GM23338 (cell line): ENCODE results near the gene MUC5B. TPM values are rescaled to one million over a fixed set of nuclear protein-coding genes. Genes with fewer than 3 reads are reported as not detected.

ENCODE experiments used
- ATAC-seq: fragments of 200-7000 bp; cut with Tn5 transposase; 3 replicates; pipeline ENCODE4 v1.9.1; 2020
- DNase-seq: peaks from one replicate; pipeline ENCODE4 v3.0.0-alpha.2; 2015; ENCODE audit warnings: low spot score
- H2AFZ ChIP-seq: fragments of 200-600 bp; sonication (generic); 2 replicates; pipeline ENCODE4 v1.8.0; 2016; ENCODE audit warnings: antibody characterized with exemption, mild to moderate bottlenecking, moderate library complexity
- H3F3A ChIP-seq: fragments of 200-600 bp; sonication (generic); replicated peaks from 2 replicates; pipeline ENCODE4 v1.8.0; 2017; ENCODE audit warnings: antibody characterized with exemption, mixed run types, low read depth
- H3K27ac ChIP-seq: fragments of 200-600 bp; sonication (generic); 2 replicates; pipeline ENCODE4 v1.6.1; 2016; ENCODE audit warnings: low read depth
- H3K27me3 ChIP-seq: fragments of 200-600 bp; sonication (generic); 2 replicates; pipeline ENCODE4 v1.8.0; 2016; ENCODE audit warnings: mild to moderate bottlenecking, mixed run types, moderate library complexity; ENCODE audit not compliant: insufficient read depth
- H3K36me3 ChIP-seq: fragments of 200-600 bp; sonication (generic); 2 replicates; pipeline ENCODE4 v1.8.0; 2016; ENCODE audit warnings: mild to moderate bottlenecking; ENCODE audit not compliant: insufficient read depth
- H3K4me1 ChIP-seq: fragments of 200-600 bp; sonication (generic); 2 replicates; pipeline ENCODE4 v1.8.0; 2016; ENCODE audit warnings: mild to moderate bottlenecking, moderate library complexity; ENCODE audit not compliant: insufficient read depth
- H3K4me2 ChIP-seq: fragments of 200-600 bp; sonication (generic); 2 replicates; pipeline ENCODE4 v1.7.1; 2017; ENCODE audit warnings: mixed run types
- H3K4me3 ChIP-seq: fragments of 200-600 bp; sonication (generic); 2 replicates; pipeline ENCODE4 v1.6.1; 2016; ENCODE audit warnings: mixed run types
- H3K79me2 ChIP-seq: fragments of 200-600 bp; sonication (generic); replicated peaks from 2 replicates; pipeline ENCODE4 v1.8.0; 2017; ENCODE audit warnings: mild to moderate bottlenecking; ENCODE audit not compliant: insufficient read depth
- H3K9me2 ChIP-seq: fragments of 200-600 bp; sonication (generic); 2 replicates; pipeline ENCODE4 v1.8.0; 2017; ENCODE audit not compliant: insufficient read depth
- H4K20me1 ChIP-seq: fragments of 200-600 bp; sonication (generic); replicated peaks from 2 replicates; pipeline ENCODE4 v1.8.0; 2017; ENCODE audit warnings: mild to moderate bottlenecking; ENCODE audit not compliant: insufficient read depth
- H3K27ac Mint-ChIP-seq: 2 replicates; pipeline ENCODE4 v1.8.0; 2020; ENCODE audit warnings: inconsistent platforms, mild to moderate bottlenecking, moderate library complexity, mixed read lengths
- H3K27me3 Mint-ChIP-seq: 3 replicates; pipeline ENCODE4 v1.8.0; 2022; ENCODE audit warnings: low read depth, mild to moderate bottlenecking, moderate library complexity, mixed read lengths, inconsistent platforms; ENCODE audit not compliant: insufficient read depth, poor library complexity
- H3K36me3 Mint-ChIP-seq: 3 replicates; pipeline ENCODE4 v1.8.0; 2021; ENCODE audit warnings: low read depth, mild to moderate bottlenecking, inconsistent platforms, moderate library complexity, mixed read lengths
- H3K4me1 Mint-ChIP-seq: 3 replicates; pipeline ENCODE4 v1.8.0; 2020; ENCODE audit warnings: mild to moderate bottlenecking, inconsistent platforms, mixed read lengths
- H3K4me3 Mint-ChIP-seq: 3 replicates; pipeline ENCODE4 v1.8.0; 2021; ENCODE audit warnings: moderate library complexity, mild to moderate bottlenecking, inconsistent platforms, mixed read lengths
- H3K9me3 Mint-ChIP-seq: 3 replicates; pipeline ENCODE4 v1.8.0; 2020; ENCODE audit warnings: moderate library complexity, mild to moderate bottlenecking, inconsistent platforms, mixed read lengths
- CREB1 ChIP-seq: fragments of 250-450 bp; sonication (Bioruptor Pico); IDR thresholded peaks from 2 replicates; pipeline ENCODE4 v1.5.0; 2020; ENCODE audit warnings: low read depth, mild to moderate bottlenecking, moderate library complexity
- EZH2 ChIP-seq: fragments of 200-600 bp; sonication (generic); IDR thresholded peaks from one replicate; pipeline ENCODE4 v1.8.0; 2017; ENCODE audit warnings: antibody characterized with exemption, mild to moderate bottlenecking, low read depth; ENCODE audit not compliant: unreplicated experiment
- EZH2phosphoT487 ChIP-seq: fragments of 200-600 bp; sonication (generic); IDR thresholded peaks from one replicate; pipeline ENCODE4 v1.8.1; 2018; ENCODE audit warnings: antibody characterized with exemption; ENCODE audit not compliant: unreplicated experiment
- JUNB ChIP-seq: IDR thresholded peaks from one replicate; pipeline ENCODE4 v1.6.1; 2016; ENCODE audit warnings: antibody characterized with exemption; ENCODE audit not compliant: unreplicated experiment
- NANOG ChIP-seq: IDR thresholded peaks from 2 replicates; pipeline ENCODE4 v1.6.1; 2016; ENCODE audit warnings: antibody characterized with exemption, borderline replicate concordance
- POLR2AphosphoS5 ChIP-seq: IDR thresholded peaks from 2 replicates; pipeline ENCODE4 v1.6.1; 2016; ENCODE audit warnings: antibody characterized with exemption, low read depth
- STAT1 ChIP-seq: IDR thresholded peaks from one replicate; pipeline ENCODE4 v1.6.1; 2016; ENCODE audit warnings: antibody characterized with exemption; ENCODE audit not compliant: unreplicated experiment
- ZNF114 ChIP-seq: fragments of 250-450 bp; sonication (Bioruptor Pico); IDR thresholded peaks from 2 replicates; pipeline ENCODE4 v1.5.0; 2020; ENCODE audit warnings: mild to moderate bottlenecking, moderate library complexity
- ZNF331 ChIP-seq: fragments of 250-450 bp; sonication (Bioruptor Pico); IDR thresholded peaks from 2 replicates; pipeline ENCODE4 v1.5.0; 2020; ENCODE audit warnings: low read depth, mild to moderate bottlenecking, moderate library complexity
- polyA plus RNA-seq: library from polyadenylated mRNA; unstranded; fragments of >200 nt; fragmentation: Nextera tagmentation; extraction: Ambion mirVana; gene quantifications from 2 replicates; pipeline ENCODE4 v1.2.1, GENCODE V29; 2016
- total RNA-seq: library from RNA; depleted of rRNA; stranded (reverse); fragments of >200 nt; shearing (Covaris generic); gene quantifications from 2 replicates; pipeline ENCODE4 v1.2.3, GENCODE V29; 2014
- TF ChIP-seq, protein P1 (sequence below): fragments of 250-450 bp; sonication (Bioruptor Pico); IDR thresholded peaks from 2 replicates; pipeline ENCODE4 v1.5.0; 2020; ENCODE audit warnings: mild to moderate bottlenecking, moderate library complexity
- TF ChIP-seq, protein P2 (sequence below): IDR thresholded peaks from 2 replicates; pipeline ENCODE4 v1.6.1; 2016; ENCODE audit warnings: antibody characterized with exemption
- TF ChIP-seq, protein P3 (sequence below), 2 experiments: fragments of 200-600 bp in 1 of 2; sonication (generic) in 1 of 2; conservative IDR thresholded peaks; 2 replicates each; pipeline versions ENCODE4 v1.5.1 to v1.6.1; 2016 to 2017; ENCODE audit warnings: antibody characterized with exemption in 2 of 2, low read depth in 2 of 2, mild to moderate bottlenecking in 2 of 2, moderate library complexity in 1 of 2

MUC5B gene
- total and polyA plus RNA-seq, 2 experiments from 2014 or later, result 0.18 to 0.90 TPM

GRCh38 chr11:1259076-1259461 lies 36.2 kb downstream of the MUC5B start (continued):
- TF ChIP-seq, protein P1, sequence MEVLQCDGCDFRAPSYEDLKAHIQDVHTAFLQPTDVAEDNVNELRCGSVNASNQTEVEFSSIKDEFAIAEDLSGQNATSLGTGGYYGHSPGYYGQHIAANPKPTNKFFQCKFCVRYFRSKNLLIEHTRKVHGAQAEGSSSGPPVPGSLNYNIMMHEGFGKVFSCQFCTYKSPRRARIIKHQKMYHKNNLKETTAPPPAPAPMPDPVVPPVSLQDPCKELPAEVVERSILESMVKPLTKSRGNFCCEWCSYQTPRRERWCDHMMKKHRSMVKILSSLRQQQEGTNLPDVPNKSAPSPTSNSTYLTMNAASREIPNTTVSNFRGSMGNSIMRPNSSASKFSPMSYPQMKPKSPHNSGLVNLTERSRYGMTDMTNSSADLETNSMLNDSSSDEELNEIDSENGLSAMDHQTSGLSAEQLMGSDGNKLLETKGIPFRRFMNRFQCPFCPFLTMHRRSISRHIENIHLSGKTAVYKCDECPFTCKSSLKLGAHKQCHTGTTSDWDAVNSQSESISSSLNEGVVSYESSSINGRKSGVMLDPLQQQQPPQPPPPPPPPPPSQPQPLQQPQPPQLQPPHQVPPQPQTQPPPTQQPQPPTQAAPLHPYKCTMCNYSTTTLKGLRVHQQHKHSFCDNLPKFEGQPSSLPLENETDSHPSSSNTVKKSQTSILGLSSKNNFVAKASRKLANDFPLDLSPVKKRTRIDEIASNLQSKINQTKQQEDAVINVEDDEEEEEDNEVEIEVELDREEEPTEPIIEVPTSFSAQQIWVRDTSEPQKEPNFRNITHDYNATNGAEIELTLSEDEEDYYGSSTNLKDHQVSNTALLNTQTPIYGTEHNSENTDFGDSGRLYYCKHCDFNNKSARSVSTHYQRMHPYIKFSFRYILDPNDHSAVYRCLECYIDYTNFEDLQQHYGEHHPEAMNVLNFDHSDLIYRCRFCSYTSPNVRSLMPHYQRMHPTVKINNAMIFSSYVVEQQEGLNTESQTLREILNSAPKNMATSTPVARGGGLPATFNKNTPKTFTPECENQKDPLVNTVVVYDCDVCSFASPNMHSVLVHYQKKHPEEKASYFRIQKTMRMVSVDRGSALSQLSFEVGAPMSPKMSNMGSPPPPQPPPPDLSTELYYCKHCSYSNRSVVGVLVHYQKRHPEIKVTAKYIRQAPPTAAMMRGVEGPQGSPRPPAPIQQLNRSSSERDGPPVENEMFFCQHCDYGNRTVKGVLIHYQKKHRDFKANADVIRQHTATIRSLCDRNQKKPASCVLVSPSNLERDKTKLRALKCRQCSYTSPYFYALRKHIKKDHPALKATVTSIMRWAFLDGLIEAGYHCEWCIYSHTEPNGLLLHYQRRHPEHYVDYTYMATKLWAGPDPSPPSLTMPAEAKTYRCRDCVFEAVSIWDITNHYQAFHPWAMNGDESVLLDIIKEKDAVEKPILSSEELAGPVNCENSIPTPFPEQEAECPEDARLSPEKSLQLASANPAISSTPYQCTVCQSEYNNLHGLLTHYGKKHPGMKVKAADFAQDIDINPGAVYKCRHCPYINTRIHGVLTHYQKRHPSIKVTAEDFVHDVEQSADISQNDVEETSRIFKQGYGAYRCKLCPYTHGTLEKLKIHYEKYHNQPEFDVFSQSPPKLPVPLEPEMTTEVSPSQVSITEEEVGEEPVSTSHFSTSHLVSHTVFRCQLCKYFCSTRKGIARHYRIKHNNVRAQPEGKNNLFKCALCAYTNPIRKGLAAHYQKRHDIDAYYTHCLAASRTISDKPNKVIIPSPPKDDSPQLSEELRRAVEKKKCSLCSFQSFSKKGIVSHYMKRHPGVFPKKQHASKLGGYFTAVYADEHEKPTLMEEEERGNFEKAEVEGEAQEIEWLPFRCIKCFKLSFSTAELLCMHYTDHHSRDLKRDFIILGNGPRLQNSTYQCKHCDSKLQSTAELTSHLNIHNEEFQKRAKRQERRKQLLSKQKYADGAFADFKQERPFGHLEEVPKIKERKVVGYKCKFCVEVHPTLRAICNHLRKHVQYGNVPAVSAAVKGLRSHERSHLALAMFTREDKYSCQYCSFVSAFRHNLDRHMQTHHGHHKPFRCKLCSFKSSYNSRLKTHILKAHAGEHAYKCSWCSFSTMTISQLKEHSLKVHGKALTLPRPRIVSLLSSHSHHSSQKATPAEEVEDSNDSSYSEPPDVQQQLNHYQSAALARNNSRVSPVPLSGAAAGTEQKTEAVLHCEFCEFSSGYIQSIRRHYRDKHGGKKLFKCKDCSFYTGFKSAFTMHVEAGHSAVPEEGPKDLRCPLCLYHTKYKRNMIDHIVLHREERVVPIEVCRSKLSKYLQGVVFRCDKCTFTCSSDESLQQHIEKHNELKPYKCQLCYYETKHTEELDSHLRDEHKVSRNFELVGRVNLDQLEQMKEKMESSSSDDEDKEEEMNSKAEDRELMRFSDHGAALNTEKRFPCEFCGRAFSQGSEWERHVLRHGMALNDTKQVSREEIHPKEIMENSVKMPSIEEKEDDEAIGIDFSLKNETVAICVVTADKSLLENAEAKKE (CRISPR knock-in tag), result no peak
- TF ChIP-seq ZNF114 (no peak), POLR2AphosphoS5 (no peak), STAT1 (no peak), NANOG (no peak), EZH2phosphoT487 (no peak), CREB1 (CRISPR knock-in tag) (no peak)
- TF ChIP-seq, protein P2, sequence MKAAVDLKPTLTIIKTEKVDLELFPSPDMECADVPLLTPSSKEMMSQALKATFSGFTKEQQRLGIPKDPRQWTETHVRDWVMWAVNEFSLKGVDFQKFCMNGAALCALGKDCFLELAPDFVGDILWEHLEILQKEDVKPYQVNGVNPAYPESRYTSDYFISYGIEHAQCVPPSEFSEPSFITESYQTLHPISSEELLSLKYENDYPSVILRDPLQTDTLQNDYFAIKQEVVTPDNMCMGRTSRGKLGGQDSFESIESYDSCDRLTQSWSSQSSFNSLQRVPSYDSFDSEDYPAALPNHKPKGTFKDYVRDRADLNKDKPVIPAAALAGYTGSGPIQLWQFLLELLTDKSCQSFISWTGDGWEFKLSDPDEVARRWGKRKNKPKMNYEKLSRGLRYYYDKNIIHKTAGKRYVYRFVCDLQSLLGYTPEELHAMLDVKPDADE, result no peak

DNA sequence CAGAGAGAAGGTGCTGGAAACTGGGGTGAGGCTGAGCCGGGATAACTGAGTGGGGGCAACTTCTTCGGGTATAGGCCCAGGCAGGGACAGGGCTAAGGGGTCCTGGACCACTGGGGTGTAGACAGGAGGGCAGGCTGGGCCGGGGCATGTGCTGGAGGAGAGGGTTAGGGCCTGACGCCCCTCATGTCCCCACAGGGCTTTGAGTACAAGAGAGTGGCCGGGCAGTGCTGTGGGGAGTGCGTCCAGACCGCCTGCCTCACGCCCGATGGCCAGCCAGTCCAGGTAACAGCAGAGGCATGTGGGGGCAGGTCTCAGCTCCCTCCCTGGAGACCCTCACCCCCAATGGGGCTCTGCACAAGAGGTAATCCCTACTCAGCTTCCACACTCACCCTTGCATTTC lies 36.7 kb downstream of the MUC5B start:
- H3K27me3 Mint-ChIP-seq, result peaks cover 8% of the 10 kb centered on the region
- DNase-seq, result no peak
- no peak for TF ChIP-seq STAT1
- TF ChIP-seq, protein P3, sequence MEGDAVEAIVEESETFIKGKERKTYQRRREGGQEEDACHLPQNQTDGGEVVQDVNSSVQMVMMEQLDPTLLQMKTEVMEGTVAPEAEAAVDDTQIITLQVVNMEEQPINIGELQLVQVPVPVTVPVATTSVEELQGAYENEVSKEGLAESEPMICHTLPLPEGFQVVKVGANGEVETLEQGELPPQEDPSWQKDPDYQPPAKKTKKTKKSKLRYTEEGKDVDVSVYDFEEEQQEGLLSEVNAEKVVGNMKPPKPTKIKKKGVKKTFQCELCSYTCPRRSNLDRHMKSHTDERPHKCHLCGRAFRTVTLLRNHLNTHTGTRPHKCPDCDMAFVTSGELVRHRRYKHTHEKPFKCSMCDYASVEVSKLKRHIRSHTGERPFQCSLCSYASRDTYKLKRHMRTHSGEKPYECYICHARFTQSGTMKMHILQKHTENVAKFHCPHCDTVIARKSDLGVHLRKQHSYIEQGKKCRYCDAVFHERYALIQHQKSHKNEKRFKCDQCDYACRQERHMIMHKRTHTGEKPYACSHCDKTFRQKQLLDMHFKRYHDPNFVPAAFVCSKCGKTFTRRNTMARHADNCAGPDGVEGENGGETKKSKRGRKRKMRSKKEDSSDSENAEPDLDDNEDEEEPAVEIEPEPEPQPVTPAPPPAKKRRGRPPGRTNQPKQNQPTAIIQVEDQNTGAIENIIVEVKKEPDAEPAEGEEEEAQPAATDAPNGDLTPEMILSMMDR (conservative IDR thresholded peaks at IDR 0.05; ENCODE audit: low read depth in 2 of 2), result no peak
- TF ChIP-seq EZH2phosphoT487, result no peak
- no peak for TF ChIP-seq ZNF331 (CRISPR knock-in tag)
- TF ChIP-seq EZH2, result no peak
- no peak for TF ChIP-seq JUNB
- no peak for TF ChIP-seq ZNF114
- no peak for TF ChIP-seq NANOG
- TF ChIP-seq, protein P2, result no peak

More for the DNA sequence above, 36.7 kb downstream of the MUC5B start:
- H3K36me3 Mint-ChIP-seq, result peaks cover 3% of the 10 kb centered on the region
- Histone ChIP-seq H3K4me3 (no peak overlapping the region), H4K20me1 (no peaks in the 10 kb centered on the region), H3K27ac (no peak overlapping the region), H3K9me2 (no peaks in the 10 kb centered on the region), H3K4me1 (no peaks in the 10 kb centered on the region; the same call in 1 of the 2 replicates), H3K79me2 (no peaks in the 10 kb centered on the region), H3K4me2 (no peak overlapping the region), H3F3A (no peaks in the 10 kb centered on the region), H3K27me3 (no peaks in the 10 kb centered on the region), H3K36me3 (no peaks in the 10 kb centered on the region), H2AFZ (no peak overlapping the region)
- no peak overlapping the region for H3K27ac Mint-ChIP-seq
- peaks cover 6% of the 10 kb centered on the region for H3K9me3 Mint-ChIP-seq
- no peak for ATAC-seq
- peaks cover 2% of the 10 kb centered on the region; the same call in 2 of the 3 replicates for H3K4me1 Mint-ChIP-seq
- no peak overlapping the region for H3K4me3 Mint-ChIP-seq
